ENCODE results near the gene CCDC27. TPM values are rescaled to one million over a fixed set of nuclear protein-coding genes. Genes with fewer than 3 reads are reported as not detected.
"Not testable (repeated sequence)": the region's sequence is repeated elsewhere in the genome, so short reads cannot be mapped to it uniquely, and the experiment has no call there.

CCDC27 gene
- total RNA-seq, 1 donor from 2014 or later = not detected

- DNase-seq (ENCODE audit: low spot score) = no peak
- intact Hi-C loops (cut with DNase I) = loop anchor here (2.0 kb wide), 1 partner anchor 49 kb away; the partner anchor contains the start of gene LRRC47
Observed at GRCh38 chr1:3747522-3747848, 4.8 kb upstream of the CCDC27 start.

- no peak for DNase-seq (ENCODE audit: low spot score)
- intact Hi-C loops (cut with DNase I) = loop anchor here (2.0 kb wide), 1 partner anchor 49 kb away; the partner anchor contains the start of gene LRRC47
Observed at GRCh38 chr1:3747903-3748302, 4.3 kb upstream of the CCDC27 start.

- DNase-seq (ENCODE audit: low spot score); intact Hi-C loops (cut with DNase I): not testable (repeated sequence)
Observed at GRCh38 chr1:3748316-3748900, 3.8 kb upstream of the CCDC27 start.

- intact Hi-C loops (cut with DNase I) = no loop called here
- no peak for DNase-seq (ENCODE audit: low spot score)
Observed at GRCh38 chr1:3749512-3749911, 2.7 kb upstream of the CCDC27 start.

GRCh38 chr1:3750741-3751140, 1.5 kb upstream of the CCDC27 start:
- intact Hi-C loops (cut with DNase I) = no loop called here
- no peak for DNase-seq (ENCODE audit: low spot score)

GRCh38 chr1:3753656-3754454, 1.6 kb downstream of the CCDC27 start:
- intact Hi-C loops (cut with DNase I) = no loop called here
- DNase-seq (ENCODE audit: low spot score) = no peak

GRCh38 chr1:3756394-3756793, 4.1 kb downstream of the CCDC27 start:
- no peak for DNase-seq (ENCODE audit: low spot score)

GRCh38 chr1:3759164-3759563, 6.9 kb downstream of the CCDC27 start:
- intact Hi-C loops (cut with DNase I) = no loop called here
- no peak for DNase-seq (ENCODE audit: low spot score)

More at GRCh38 chr1:3756394-3756793, 4.1 kb downstream of the CCDC27 start:
- intact Hi-C loops (cut with DNase I) = no loop called here

GRCh38 chr1:3759796-3760195, 7.5 kb downstream of the CCDC27 start:
- intact Hi-C loops (cut with DNase I) = no loop called here
- DNase-seq (ENCODE audit: low spot score) = no peak

GRCh38 chr1:3761296-3762010, 9.2 kb downstream of the CCDC27 start:
- intact Hi-C loops (cut with DNase I) = no loop called here
- no peak for DNase-seq (ENCODE audit: low spot score)

GRCh38 chr1:3762151-3762872, 10.1 kb downstream of the CCDC27 start:
- intact Hi-C loops (cut with DNase I) = no loop called here
- DNase-seq (ENCODE audit: low spot score) = no peak

GRCh38 chr1:3762873-3763228, 10.6 kb downstream of the CCDC27 start:
- intact Hi-C loops (cut with DNase I) = no loop called here

GRCh38 chr1:3763351-3764125, 11.3 kb downstream of the CCDC27 start:
- intact Hi-C loops (cut with DNase I) = no loop called here
- no peak for DNase-seq (ENCODE audit: low spot score)

More at GRCh38 chr1:3762873-3763228, 10.6 kb downstream of the CCDC27 start:
- no peak for DNase-seq (ENCODE audit: low spot score)

- DNase-seq (ENCODE audit: low spot score) = no peak
- intact Hi-C loops (cut with DNase I) = no loop called here
Observed at GRCh38 chr1:3767328-3767925, 15.2 kb downstream of the CCDC27 start.

- intact Hi-C loops (cut with DNase I) = no loop called here
- no peak for DNase-seq (ENCODE audit: low spot score)
Observed at GRCh38 chr1:3768811-3769390, 16.7 kb downstream of the CCDC27 start.

GRCh38 chr1:3770047-3770765, 18.0 kb downstream of the CCDC27 start:
- intact Hi-C loops (cut with DNase I) = no loop called here
- DNase-seq (ENCODE audit: low spot score) = no peak

GRCh38 chr1:3771108-3772026, 19.1 kb downstream of the CCDC27 start:
- DNase-seq (ENCODE audit: low spot score) = no peak
- intact Hi-C loops (cut with DNase I) = no loop called here
